Panc1 (cell line): ENCODE results near the gene ANKRD55.

Experiments used
- POLR2AphosphoS5 ChIP-seq: IDR thresholded peaks from 2 replicates; pipeline ENCODE4 v1.6.1; 2012; ENCODE audit warnings: mild to moderate bottlenecking, low read depth, low read length, moderate library complexity
- TCF7L2 ChIP-seq: IDR thresholded peaks from 2 replicates; pipeline ENCODE4 v1.6.1; 2011; ENCODE audit warnings: mild to moderate bottlenecking, low read depth, low read length, inconsistent platforms
- TF ChIP-seq, protein P1 (sequence below): fragments of 450-650 bp; IDR thresholded peaks from 2 replicates; pipeline ENCODE4 v1.5.1; 2017; ENCODE audit warnings: mild to moderate bottlenecking
- TF ChIP-seq, protein P2 (sequence below), 2 experiments: IDR thresholded peaks; 2 replicates each; pipeline ENCODE4 v1.6.1; 2011 to 2012; ENCODE audit warnings: low read depth in 2 of 2, control low read depth in 1 of 2, low read length in 1 of 2, mild to moderate bottlenecking in 1 of 2, moderate library complexity in 1 of 2; ENCODE audit not compliant: insufficient read depth in 1 of 2

DNA sequence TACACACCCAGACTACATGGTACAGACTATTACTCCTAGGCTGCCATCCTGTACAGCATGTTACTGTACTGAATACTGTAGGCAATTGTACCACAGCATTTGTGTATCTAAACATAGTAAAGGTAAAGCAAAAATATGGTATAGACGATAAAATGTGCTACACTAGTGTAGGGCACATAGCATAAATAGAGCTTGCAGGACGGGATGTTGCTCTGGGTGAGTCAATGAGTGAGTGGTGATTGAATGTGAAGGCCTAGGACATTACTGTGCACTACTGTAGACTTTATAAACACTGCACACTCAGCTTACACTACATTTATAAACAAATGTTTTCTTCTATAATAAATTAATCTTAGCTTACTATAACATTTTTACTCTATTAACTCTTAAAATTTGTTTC, 25.6 kb downstream of the ANKRD55 start:
- TF ChIP-seq POLR2AphosphoS5 (no peak), TCF7L2 (no peak)
- TF ChIP-seq, protein P1, sequence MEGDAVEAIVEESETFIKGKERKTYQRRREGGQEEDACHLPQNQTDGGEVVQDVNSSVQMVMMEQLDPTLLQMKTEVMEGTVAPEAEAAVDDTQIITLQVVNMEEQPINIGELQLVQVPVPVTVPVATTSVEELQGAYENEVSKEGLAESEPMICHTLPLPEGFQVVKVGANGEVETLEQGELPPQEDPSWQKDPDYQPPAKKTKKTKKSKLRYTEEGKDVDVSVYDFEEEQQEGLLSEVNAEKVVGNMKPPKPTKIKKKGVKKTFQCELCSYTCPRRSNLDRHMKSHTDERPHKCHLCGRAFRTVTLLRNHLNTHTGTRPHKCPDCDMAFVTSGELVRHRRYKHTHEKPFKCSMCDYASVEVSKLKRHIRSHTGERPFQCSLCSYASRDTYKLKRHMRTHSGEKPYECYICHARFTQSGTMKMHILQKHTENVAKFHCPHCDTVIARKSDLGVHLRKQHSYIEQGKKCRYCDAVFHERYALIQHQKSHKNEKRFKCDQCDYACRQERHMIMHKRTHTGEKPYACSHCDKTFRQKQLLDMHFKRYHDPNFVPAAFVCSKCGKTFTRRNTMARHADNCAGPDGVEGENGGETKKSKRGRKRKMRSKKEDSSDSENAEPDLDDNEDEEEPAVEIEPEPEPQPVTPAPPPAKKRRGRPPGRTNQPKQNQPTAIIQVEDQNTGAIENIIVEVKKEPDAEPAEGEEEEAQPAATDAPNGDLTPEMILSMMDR, result no peak
- TF ChIP-seq, protein P2, sequence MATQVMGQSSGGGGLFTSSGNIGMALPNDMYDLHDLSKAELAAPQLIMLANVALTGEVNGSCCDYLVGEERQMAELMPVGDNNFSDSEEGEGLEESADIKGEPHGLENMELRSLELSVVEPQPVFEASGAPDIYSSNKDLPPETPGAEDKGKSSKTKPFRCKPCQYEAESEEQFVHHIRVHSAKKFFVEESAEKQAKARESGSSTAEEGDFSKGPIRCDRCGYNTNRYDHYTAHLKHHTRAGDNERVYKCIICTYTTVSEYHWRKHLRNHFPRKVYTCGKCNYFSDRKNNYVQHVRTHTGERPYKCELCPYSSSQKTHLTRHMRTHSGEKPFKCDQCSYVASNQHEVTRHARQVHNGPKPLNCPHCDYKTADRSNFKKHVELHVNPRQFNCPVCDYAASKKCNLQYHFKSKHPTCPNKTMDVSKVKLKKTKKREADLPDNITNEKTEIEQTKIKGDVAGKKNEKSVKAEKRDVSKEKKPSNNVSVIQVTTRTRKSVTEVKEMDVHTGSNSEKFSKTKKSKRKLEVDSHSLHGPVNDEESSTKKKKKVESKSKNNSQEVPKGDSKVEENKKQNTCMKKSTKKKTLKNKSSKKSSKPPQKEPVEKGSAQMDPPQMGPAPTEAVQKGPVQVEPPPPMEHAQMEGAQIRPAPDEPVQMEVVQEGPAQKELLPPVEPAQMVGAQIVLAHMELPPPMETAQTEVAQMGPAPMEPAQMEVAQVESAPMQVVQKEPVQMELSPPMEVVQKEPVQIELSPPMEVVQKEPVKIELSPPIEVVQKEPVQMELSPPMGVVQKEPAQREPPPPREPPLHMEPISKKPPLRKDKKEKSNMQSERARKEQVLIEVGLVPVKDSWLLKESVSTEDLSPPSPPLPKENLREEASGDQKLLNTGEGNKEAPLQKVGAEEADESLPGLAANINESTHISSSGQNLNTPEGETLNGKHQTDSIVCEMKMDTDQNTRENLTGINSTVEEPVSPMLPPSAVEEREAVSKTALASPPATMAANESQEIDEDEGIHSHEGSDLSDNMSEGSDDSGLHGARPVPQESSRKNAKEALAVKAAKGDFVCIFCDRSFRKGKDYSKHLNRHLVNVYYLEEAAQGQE (IDR thresholded peaks at IDR 0.05; ENCODE audit: insufficient read depth in 1 of 2, low read depth in 2 of 2, low read length in 1 of 2), result no peak
